Spleen (tissue), 11 donors: ENCODE data around the gene AFMID. TPM values are rescaled to one million over a fixed set of nuclear protein-coding genes. Genes with fewer than 3 reads are reported as not detected.

Experiments
- DNase-seq: peaks from one replicate; pipeline ENCODE4 v3.0.0-alpha.2; 2020
- H3K27ac ChIP-seq, 8 donors: fragments of 200-600 bp; sonication (generic) in 7 of 8; 1 replicate in 4 of 8; 2 replicates in 4 of 8; pipeline versions ENCODE4 v1.5.0 to v1.8.0; 2016 to 2021; ENCODE audit warnings: inconsistent platforms in 4 of 8, mild to moderate bottlenecking in 4 of 8, moderate library complexity in 1 of 8
- H3K27me3 ChIP-seq, 7 donors: fragments of 200-600 bp; sonication (generic) in 6 of 7; replicated peaks in 1 of 7; 1 replicate in 4 of 7; 2 replicates in 3 of 7; pipeline versions ENCODE4 v1.5.0 to v1.8.0; 2016 to 2021; ENCODE audit warnings: inconsistent platforms in 3 of 7, mild to moderate bottlenecking in 1 of 7
- H3K36me3 ChIP-seq, 6 donors: fragments of 200-600 bp; sonication (generic) in 5 of 6; 1 replicate in 4 of 6; 2 replicates in 2 of 6; pipeline versions ENCODE4 v1.5.0 to v1.8.0; 2016 to 2021; ENCODE audit warnings: inconsistent platforms in 2 of 6
- H3K4me1 ChIP-seq, 6 donors: fragments of 200-600 bp; sonication (generic) in 5 of 6; 1 replicate in 3 of 6; 2 replicates in 3 of 6; pipeline versions ENCODE4 v1.5.0 to v1.8.0; 2016 to 2021; ENCODE audit warnings: inconsistent platforms in 3 of 6
- H3K4me3 ChIP-seq, 8 donors: fragments of 200-600 bp; sonication (generic) in 7 of 8; 1 replicate in 4 of 8; 2 replicates in 4 of 8; pipeline versions ENCODE4 v1.5.0 to v1.8.0; 2016 to 2021; ENCODE audit warnings: inconsistent platforms in 4 of 8, mild to moderate bottlenecking in 4 of 8, moderate library complexity in 2 of 8
- H3K9me3 ChIP-seq, 8 donors: fragments of 200-600 bp; sonication (generic) in 7 of 8; 1 replicate in 4 of 8; 2 replicates in 4 of 8; pipeline versions ENCODE4 v1.5.0 to v1.8.0; 2016 to 2021; ENCODE audit warnings: inconsistent platforms in 4 of 8
- POLR2A ChIP-seq, 3 donors: fragments of 450-650 bp; IDR thresholded peaks; one replicate each; pipeline ENCODE4 v1.5.1; 2017; ENCODE audit warnings: antibody characterized with exemption in 3 of 3, mild to moderate bottlenecking in 1 of 3
- POLR2AphosphoS5 ChIP-seq, 3 donors: sonication (generic); formaldehyde crosslinking; IDR thresholded peaks; one replicate each; pipeline ENCODE4 v1.5.1; 2017; ENCODE audit warnings: antibody characterized with exemption in 3 of 3
- WGBS, 5 donors: extraction: QIAGEN DNeasy Blood & Tissue Kit in 3 of 5; methylation state at CpG; one replicate each; pipeline versions ENCODE4 v1.1.5 to v1.1.7; 2013 to 2018; 5-methylcytosine and 5-hydroxymethylcytosine counted together
- intact Hi-C: fragments of 100-400 bp; cut with DNase I; formaldehyde crosslinking; loops from one replicate; pipeline ENCODE4 v1.15.0; 2023; ENCODE audit warnings: low total_unique reads
- polyA plus RNA-seq, 3 donors: library from polyadenylated mRNA; stranded (reverse); fragments of 200-250 nt; gene quantifications; one replicate each; pipeline ENCODE4 v1.2.1, GENCODE V29; 2013
- total RNA-seq, 7 donors: library from RNA; depleted of rRNA in 3 of 7; stranded (reverse); fragments of >200 nt in 3 of 7; fragmentation: NEBNext Ultra II Directional in 4 of 7; extraction: Animal tissue kit (Norgen Biotek cat#: 25700) in 4 of 7; gene quantifications; one replicate each; pipeline versions ENCODE4 v1.1.0 to v1.2.1, GENCODE V29; 2016 to 2021
- TF ChIP-seq, protein P1 (sequence below), 11 experiments: fragments of 200-600 bp in 7 of 11; fragments of 450-650 bp in 4 of 11; sonication (generic) in 4 of 11; IDR thresholded peaks in 8 of 11; conservative IDR thresholded peaks in 3 of 11; 1 replicate in 7 of 11; 2 replicates in 4 of 11; pipeline versions ENCODE4 v1.4.0 to v1.8.0; 2016 to 2021; ENCODE audit warnings: antibody characterized with exemption in 11 of 11, inconsistent platforms in 4 of 11, mild to moderate bottlenecking in 1 of 11
- donor health status: healthy with polysubstance abuse.
- donor health status: DM: no; HTN: no; CAD: no; lungs with moderate emphysema.
- donor health status: DM: no; HTN: no; CAD: no.
- donor health status: Bipolar disorder and iron deficiency.
- donor health status: healthy.
- donor health status: DM: no; HTN: no; CAD: no.
- donor health status: DM: yes; HTN: yes; CAD: no.

The AFMID gene
- total and polyA plus RNA-seq, 10 donors, result 13.1 to 42.5 (median 24.2) TPM

DNA sequence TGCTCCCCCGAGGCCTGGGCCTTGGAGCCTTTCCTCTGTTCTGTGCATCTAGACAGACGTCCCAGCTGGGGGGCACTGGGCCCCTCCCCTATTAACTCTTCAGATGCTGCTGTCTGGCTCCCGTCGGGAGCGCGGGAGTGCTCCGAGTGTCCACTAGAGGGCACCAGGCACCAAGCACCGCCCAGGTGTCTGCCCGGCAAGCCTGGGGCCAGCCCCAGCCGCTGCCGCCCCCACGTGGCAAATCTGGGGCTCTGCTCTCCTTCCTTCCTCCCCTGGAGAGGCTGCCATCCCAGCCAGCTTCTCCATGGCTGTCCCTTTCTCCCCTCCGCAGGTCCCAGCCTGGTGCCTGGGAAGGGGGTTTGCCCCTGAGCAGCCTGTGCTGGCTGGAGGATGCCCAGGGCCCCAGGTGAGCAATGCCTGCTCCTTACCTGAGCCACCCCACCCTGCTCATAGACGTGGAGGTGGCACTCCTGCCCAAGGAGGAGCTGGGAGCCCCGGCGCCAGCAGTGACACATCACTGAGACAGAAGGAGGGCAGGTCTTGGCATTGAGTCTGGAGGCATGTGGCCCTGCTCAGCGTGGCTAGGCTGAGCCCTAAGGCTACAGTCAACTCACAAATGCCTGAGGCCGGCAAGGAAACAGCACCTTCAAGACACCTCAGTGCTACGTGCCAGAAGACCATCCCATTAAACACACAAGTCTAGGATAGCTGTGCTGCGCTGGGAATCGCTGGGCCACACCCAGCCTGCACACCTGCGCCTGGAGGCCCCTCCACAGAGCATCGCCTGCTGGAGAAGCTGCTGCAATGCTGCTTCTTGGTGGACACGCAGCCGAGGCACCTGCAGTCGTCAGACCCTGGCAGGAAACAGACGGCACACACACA, 64.0 kb downstream of the AFMID start:
- peak; percentile 98 for DNase-seq
- TF ChIP-seq, protein P1, sequence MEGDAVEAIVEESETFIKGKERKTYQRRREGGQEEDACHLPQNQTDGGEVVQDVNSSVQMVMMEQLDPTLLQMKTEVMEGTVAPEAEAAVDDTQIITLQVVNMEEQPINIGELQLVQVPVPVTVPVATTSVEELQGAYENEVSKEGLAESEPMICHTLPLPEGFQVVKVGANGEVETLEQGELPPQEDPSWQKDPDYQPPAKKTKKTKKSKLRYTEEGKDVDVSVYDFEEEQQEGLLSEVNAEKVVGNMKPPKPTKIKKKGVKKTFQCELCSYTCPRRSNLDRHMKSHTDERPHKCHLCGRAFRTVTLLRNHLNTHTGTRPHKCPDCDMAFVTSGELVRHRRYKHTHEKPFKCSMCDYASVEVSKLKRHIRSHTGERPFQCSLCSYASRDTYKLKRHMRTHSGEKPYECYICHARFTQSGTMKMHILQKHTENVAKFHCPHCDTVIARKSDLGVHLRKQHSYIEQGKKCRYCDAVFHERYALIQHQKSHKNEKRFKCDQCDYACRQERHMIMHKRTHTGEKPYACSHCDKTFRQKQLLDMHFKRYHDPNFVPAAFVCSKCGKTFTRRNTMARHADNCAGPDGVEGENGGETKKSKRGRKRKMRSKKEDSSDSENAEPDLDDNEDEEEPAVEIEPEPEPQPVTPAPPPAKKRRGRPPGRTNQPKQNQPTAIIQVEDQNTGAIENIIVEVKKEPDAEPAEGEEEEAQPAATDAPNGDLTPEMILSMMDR (IDR thresholded peaks at IDR 0.05 in 8 of 11, conservative IDR thresholded peaks at IDR 0.05 in 3 of 11), result peak; percentile 95 to 100 (median 99)
- TF ChIP-seq POLR2AphosphoS5 (IDR thresholded peaks at IDR 0.05) (peak; percentile 73 to 91 (median 78)), POLR2A (IDR thresholded peaks at IDR 0.05) (no peak)
- intact Hi-C loops, result loop anchor here (5.0 kb wide), 1 partner anchor 139 kb away; no protein-coding TSS in a partner anchor
- H3K36me3 ChIP-seq, result no peaks in the 10 kb centered on the region
- H3K27me3 ChIP-seq, result no peaks in the 10 kb centered on the region
- 14 to 41% (median 23%) methylated on average over 17 to 27 of the region's 27 CpGs for WGBS, 5 donors
- H3K27ac ChIP-seq, result peak overlapping the region in 5 of 8 donors; percentile 25 to 94 (median 71)
- H3K4me1 ChIP-seq, result peaks cover 32 to 77% (median 50%) of the 10 kb centered on the region in 6 donors
- H3K9me3 ChIP-seq, result no peaks in the 10 kb centered on the region
- peak overlapping the region in 4 of 8 donors; percentile 7 to 50 (median 14) for H3K4me3 ChIP-seq

DNA sequence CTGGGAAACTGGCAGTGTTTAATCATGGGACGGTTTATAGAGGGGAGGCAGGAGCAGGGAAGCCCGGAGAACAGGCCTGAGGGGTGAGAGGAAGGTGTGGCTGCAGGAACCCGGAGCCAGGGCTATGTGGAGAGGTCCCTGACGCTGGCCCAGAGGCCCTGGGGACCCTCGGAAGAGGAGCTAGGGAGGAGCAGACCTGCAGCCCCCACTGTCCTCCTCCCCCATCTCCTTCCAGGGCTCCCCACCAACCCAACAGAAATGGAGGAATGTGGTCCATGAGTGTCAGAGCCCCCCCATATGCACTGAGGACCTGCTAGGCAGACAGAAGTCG, 64.6 kb downstream of the AFMID start:
- peak overlapping the region in 4 of 8 donors; percentile 42 to 94 (median 75) for H3K27ac ChIP-seq
- 37 to 57% (median 50%) methylated on average over 5 to 6 of the region's 6 CpGs for WGBS, 5 donors
- H3K9me3 ChIP-seq, result no peaks in the 10 kb centered on the region
- peaks cover 32 to 84% (median 56%) of the 10 kb centered on the region in 6 donors for H3K4me1 ChIP-seq
- no peak for DNase-seq
- H3K4me3 ChIP-seq, result peak overlapping the region in 5 of 8 donors; percentile 5 to 50 (median 13)
- H3K36me3 ChIP-seq, result no peaks in the 10 kb centered on the region
- intact Hi-C loops, result loop anchor here (5.0 kb wide), 1 partner anchor 139 kb away; no protein-coding TSS in a partner anchor
- TF ChIP-seq POLR2A (IDR thresholded peaks at IDR 0.05), result no peak
- no peak for TF ChIP-seq POLR2AphosphoS5 (IDR thresholded peaks at IDR 0.05)
- TF ChIP-seq, protein P1 (IDR thresholded peaks at IDR 0.05 in 8 of 11, conservative IDR thresholded peaks at IDR 0.05 in 3 of 11), result no peak
- H3K27me3 ChIP-seq, result no peaks in the 10 kb centered on the region

DNA sequence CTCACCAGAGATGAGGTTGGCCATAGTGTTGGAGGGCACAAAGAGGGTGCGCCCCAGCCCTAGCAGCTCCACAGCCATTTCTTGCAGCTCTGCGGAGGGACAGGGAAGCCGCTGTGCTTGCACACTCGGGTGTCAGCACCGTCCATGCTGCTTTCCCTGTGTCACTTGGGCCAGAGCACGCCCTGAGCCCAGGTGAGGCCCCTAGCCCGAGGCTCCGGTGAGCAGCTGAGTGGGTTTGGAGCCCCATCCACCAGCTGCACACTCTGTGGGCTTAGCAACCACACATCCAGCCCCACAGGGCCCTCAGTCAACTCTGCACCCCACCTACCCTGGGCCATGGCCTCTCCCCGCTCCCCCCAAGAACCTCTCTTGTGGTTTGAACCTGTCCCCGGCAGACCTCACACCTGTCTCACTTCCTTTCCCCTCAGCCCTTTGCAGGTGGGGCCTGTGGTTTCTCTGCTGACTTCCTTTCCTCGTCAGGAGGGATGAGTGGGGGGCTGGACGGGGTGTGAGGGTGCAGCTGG, 65.0 kb downstream of the AFMID start:
- Histone ChIP-seq H3K36me3 (no peaks in the 10 kb centered on the region), H3K4me1 (peaks cover 32 to 88% (median 60%) of the 10 kb centered on the region in 6 donors), H3K9me3 (no peaks in the 10 kb centered on the region), H3K27me3 (no peaks in the 10 kb centered on the region), H3K27ac (peak overlapping the region in 7 of 8 donors; percentile 22 to 94 (median 57)), H3K4me3 (peak overlapping the region in 5 of 8 donors; percentile 5 to 50 (median 13))
- intact Hi-C loops, result loop anchor here (5.0 kb wide), 1 partner anchor 140 kb away; no protein-coding TSS in a partner anchor
- DNase-seq, result peak; percentile 92
- 24 to 65% (median 46%) methylated on average over 5 to 12 of the region's 12 CpGs for WGBS, 5 donors
- TF ChIP-seq, protein P1 (IDR thresholded peaks at IDR 0.05 in 8 of 11, conservative IDR thresholded peaks at IDR 0.05 in 3 of 11), result no peak
- TF ChIP-seq POLR2A (IDR thresholded peaks at IDR 0.05), result no peak
- TF ChIP-seq POLR2AphosphoS5 (IDR thresholded peaks at IDR 0.05), result peak; percentile 68 to 84 (median 83)
